Measurements from ENCODE around the gene OR51F2.

- TF ChIP-seq, protein P1, sequence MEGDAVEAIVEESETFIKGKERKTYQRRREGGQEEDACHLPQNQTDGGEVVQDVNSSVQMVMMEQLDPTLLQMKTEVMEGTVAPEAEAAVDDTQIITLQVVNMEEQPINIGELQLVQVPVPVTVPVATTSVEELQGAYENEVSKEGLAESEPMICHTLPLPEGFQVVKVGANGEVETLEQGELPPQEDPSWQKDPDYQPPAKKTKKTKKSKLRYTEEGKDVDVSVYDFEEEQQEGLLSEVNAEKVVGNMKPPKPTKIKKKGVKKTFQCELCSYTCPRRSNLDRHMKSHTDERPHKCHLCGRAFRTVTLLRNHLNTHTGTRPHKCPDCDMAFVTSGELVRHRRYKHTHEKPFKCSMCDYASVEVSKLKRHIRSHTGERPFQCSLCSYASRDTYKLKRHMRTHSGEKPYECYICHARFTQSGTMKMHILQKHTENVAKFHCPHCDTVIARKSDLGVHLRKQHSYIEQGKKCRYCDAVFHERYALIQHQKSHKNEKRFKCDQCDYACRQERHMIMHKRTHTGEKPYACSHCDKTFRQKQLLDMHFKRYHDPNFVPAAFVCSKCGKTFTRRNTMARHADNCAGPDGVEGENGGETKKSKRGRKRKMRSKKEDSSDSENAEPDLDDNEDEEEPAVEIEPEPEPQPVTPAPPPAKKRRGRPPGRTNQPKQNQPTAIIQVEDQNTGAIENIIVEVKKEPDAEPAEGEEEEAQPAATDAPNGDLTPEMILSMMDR (conservative IDR thresholded peaks at IDR 0.05; ENCODE audit: low read length), result no peak
- TF ChIP-seq EZH2phosphoT487 (IDR thresholded peaks at IDR 0.05; ENCODE audit: borderline replicate concordance, low read depth, low read length), result no peak
Measured at GRCh38 chr11:4782454-4782853, 38.7 kb upstream of the OR51F2 start.

All from OCI-LY7 (cell line).